ENCODE measurements around the gene OR11A1.
A peak's percentile ranks its signal among the peaks of the same experiment; 100 is the strongest.

Gene OR11A1, protein sequence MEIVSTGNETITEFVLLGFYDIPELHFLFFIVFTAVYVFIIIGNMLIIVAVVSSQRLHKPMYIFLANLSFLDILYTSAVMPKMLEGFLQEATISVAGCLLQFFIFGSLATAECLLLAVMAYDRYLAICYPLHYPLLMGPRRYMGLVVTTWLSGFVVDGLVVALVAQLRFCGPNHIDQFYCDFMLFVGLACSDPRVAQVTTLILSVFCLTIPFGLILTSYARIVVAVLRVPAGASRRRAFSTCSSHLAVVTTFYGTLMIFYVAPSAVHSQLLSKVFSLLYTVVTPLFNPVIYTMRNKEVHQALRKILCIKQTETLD

DNA sequence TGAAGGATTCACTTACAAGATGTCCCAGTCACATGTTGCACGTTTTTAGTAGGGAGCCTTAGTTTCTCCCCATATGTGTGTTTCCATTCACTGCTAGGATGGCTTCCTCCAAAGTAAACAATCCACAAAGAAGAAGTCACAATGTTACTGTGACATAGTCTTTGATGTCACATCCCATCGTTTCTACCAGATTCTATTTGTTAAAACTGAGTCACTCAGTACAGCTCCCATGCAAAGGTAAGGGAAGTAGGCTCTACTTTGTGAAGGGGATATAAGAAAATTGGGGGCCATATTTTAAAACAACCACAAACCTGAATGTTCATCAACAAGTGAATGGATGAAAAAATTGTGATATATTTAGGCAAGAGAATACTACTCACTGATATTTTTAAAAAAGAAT is at the start of gene OR11A1, which contains the start of gene OR2H1:
OR11A1 (minus strand) TSS at position 101 of the 400 bp plus-strand sequence. CDS start 29,430 bp downstream, outside the sequence.
OR2H1 (plus strand) TSS at position 185 of the 400 bp plus-strand sequence. CDS start 4,615 bp downstream, outside the sequence.
- DNase-seq = no peak

DNA sequence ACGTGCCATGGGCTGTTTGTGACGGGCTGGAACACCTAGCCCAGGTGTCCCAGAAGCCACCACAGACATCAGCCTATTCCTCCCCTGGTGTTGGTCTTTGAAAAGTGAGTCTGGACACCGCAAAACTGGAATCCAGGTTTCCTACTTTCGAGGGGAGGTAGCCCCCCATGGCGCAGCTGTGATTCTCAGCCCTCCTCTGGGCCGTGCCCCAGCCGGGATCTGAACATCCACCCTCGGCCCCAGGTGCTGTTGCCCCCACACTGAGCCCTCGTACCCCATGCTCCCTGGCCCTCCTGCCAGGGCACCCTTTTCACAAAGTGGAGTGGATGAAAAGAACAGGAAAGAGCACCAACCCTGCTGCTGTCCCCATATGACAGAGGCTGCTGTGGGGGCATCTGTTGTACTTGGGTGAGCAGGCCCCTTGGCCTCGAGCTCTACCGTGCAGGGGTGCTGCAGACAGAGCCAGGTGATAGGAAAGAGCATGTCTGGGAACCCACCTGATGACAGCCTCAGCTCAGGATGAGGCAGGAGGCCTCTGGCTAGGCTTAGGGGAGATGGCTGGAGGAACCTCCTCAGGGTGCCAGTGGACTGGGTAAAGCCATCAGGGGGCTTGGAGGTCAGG is 49.7 kb upstream of the OR11A1 start:
- DNase-seq = no peak

DNA sequence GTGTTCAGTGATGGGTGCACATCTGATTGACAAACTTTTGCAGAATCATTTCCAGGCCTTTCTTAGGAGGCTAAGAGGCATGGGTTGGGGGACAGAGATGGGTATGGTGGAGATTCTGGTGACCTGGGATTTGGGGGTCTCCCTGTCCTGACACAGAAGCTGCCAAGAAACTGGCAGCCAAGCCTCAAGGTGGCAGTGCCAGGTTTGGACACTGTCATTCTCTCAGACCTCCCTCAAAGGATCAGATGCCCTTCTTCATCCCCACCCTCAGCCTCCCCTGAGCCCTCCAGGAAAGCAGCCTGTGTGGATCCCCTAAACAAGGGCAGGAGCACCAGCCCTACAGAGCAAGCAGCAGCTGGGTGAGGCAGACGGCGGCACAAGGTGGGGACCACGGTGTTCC is 48.9 kb upstream of the OR11A1 start:
- DNase-seq = no peak

DNA sequence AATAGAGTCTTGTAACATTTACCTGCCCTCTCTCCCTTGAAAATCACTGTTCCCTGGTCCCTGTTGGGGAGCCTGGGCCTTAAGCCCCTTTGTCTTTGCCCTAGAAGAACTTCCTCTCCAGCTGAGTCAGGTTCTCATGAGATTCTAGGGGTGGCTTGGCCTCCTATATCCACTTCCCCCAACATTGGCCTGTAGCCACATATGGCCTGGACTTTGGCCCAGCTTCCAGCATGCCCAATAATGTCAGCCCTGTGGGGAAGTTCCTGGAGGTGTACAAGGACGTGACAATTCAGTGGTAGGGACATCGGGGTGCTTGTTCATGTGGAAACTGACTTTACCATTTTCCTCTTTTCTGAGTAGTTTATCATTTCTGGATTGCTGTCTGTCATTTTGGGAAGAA is 48.1 kb upstream of the OR11A1 start:
- DNase-seq = no peak

DNA sequence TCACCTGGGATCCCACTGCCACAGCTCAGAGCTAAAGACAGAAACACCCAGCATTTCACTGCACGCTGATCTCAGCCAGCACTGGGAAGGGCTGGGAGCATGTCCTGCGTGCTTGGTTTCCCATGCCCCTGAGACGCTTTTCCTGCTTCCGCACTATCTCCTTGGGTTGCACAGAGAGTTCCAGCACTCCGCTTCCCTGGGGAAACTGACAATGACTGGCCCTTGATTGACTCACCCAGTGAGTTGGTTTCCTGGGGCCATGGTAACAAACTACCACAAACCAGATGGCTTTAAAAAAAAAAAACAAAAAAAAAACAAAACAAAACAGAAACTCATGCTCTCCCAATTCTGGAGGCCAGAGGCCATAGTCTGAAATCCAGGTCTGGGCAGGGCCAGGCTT is 45.7 kb upstream of the OR11A1 start:
- peak; percentile 11 for DNase-seq

DNA sequence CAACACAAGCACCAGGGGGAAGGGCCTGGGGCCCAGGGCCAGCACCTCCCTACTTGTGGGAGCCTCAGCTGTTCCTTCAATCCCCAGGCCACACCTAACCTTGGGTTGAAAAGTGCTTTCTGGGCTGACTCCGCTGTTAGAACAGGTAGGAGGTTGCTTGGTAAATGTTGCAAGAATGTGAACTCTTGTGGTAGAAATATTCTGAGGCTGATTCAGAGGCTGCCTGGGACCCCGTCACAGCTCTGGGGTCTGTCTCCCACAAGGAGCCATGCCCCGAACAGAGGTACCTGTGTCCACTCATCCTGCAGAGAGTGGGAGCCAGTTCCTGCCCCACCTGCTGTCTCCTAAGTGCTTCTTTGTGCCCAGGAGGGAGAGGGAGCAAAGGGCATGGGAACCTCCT is 45.3 kb upstream of the OR11A1 start:
- no peak for DNase-seq

DNA sequence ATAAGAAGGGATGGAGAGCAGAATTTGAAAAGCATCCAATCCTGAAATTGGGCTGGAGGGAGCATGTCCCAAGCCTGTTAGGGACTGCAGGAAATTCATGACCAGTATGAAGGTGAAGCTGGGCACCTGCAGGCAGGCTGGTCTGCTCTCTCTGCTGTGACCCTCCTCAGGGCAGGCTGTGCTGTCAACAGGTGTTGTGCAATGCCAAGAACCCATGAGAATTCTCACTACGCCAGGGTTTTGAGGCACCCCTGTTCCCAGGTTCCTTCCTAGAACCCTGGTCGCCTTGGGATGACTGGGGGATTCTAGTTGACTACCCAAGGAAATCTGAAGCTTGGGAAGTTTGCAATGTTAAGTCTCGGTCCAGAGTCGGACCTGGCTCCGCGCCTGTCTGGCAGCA is 44.2 kb upstream of the OR11A1 start:
- DNase-seq = no peak

DNA sequence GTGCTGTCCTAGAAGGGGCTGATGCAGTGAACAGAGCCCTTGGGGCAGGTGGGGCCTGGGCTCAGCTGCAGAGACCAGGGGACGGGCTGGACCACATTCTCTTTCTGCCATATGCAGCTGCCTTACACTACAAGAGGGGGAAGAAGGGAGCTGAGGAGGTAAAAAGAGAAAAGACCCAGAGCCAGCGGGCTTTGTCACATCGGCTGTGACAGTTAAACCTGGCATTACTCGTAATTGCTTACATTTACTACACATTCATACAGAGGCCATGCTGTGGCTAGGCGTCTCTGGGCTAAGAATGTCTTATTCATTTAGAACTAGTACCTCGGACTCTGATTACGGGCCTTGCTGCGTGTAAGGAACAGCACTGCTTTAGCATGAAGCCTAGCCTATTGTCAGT is 43.7 kb upstream of the OR11A1 start:
- DNase-seq = no peak

DNA sequence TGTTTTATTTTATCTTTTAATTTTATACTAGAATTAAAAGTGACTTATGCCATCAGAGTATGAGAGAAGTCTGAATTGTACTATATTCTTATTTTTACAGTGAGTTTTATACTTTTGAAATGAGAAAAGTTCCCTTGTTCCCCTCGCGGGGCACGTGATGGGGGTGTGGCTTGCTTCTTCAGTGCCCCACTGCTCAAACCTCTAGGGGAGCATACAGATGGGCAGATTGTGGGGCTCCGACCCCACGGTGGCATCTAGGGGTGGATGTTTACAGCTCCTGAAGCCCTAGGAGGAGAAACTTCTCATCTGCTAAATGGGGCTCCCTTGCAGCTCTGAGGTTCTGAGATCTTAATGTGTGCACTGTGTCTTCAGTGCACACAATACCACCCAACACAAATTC is 42.8 kb upstream of the OR11A1 start:
- DNase-seq = no peak

DNA sequence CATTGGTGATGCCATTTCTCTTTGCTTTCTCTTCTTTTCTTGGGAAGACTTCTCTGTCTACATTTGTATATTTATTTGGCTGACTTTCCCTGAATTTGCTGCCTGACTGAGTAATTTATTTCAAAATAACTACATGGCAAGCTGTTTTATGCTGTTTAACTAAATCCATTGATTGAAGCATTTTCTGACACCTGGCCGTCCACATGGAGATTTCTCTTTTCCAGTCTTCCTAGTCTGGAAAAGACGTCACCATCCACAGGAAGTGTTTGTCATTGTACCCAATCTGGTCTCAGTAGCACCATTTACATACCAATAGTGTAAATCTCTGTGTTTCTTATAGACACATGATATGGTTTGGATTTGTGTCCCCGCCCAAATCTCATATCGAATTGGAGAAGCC is 40.1 kb upstream of the OR11A1 start:
- no peak for DNase-seq

DNA sequence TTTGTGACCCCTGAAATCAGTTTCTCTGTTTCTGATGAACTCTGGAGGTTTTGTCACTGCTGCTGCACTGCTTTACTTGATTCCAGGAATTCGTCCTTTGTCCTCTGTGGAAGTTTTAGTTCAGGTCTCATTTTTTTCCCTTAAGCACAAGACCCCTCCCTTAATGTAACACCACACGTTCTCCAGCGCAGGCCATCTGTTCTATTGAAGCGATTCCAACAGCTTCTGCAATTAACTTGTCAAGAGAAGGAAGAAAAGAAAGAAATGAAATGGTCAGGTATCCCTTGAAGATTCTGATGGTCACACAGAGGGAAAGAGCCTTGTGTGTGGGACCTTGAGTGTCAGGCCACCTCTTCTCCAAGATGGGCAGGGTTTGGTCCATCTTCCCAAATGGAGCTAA is 38.7 kb upstream of the OR11A1 start:
- DNase-seq = no peak

DNA sequence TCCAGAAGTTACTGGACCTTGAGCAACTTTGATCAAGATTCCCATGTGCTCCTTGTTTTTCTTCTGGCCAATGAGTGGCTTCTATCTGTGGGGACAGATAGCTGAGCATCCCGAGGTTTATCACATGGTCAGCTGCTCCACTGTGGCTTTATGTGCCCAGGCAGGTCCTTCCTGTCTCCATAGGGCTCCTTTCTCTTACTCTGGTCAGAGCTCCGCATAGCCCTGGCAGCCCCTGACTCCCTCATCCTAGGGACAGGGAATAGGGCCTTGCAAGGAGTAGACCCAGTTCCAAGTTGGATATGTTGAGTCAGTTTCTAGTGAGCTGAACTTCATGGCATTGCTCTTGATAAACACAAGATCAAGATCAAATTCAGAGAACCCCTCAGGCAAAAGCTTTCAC is 37.3 kb upstream of the OR11A1 start:
- DNase-seq = no peak

DNA sequence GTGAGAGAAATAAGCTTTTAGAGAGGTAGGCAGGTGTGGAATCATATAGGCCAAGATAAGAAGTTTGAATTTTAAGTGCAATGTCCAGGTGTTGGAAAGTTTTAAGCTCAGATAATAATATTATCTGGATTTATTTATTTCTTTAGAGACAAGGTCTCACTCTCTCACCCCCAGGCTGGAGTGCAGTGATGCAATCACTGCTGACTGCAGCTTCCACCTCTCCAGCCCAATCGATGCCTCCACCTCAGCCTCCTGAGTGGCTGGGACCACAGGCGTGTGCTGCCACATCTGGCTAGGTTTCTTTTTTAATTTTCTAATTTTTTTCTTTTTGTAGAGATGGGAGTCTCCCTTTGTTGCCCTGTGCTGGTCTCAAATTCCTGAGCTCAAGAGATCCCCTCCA is 36.4 kb upstream of the OR11A1 start:
- no peak for DNase-seq

DNA sequence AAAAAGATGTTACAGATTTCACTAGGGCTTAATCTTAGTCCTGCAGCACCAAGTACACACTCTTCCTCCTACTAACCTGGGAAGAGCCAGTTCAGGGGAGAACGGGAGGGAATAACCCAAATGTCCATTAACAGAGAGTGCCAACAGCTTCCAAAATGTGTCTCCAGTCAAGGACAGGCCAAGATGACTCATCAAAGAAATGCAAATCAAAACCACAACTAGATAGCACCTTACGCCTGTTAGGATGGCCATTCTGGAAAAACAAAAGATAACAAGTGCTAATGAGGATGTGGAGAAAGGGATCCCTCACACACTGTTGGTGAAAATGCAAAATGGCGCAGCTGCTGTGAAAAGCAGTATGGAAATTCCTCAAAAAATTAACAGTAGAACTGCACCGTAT is 34.7 kb upstream of the OR11A1 start:
- DNase-seq = no peak

DNA sequence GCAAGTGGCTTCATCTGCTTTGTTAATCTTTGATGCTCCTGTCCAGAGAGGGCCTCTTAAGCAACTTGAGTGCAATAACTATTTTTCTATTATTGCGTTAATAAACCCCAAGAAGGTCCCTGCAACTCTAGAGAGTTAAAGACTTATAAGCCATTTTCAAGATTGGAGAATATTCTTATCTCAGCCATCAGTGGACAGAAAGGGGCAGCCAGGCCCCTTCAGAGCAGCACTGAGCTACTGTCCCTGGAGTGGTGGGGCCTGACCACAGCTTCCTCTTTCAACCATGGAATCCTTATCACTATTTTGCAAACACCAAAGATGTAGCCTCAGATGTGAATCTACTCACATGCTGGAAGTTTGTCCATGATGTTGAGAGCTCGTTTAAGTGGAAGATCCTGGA is 33.7 kb upstream of the OR11A1 start:
- no peak for DNase-seq

DNA sequence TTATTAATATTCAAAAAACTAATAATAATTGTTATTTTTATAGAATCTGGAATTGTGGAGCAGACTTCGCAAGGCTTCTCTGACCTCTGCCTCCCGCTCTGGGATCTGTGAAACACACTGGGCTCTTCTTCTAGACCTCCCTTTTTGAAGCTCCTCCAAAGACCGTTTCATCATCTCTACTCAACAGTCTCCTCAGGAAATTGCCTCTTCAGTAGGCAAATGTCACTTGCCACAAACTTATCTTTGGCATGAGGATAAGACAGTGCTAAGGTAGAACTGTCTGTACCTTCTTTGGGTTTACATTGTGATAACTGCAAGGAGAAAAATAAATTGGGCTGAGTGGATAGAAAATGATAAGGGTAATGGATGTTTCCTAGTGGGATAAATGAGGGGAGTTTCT is 33.2 kb upstream of the OR11A1 start:
- no peak for DNase-seq

DNA sequence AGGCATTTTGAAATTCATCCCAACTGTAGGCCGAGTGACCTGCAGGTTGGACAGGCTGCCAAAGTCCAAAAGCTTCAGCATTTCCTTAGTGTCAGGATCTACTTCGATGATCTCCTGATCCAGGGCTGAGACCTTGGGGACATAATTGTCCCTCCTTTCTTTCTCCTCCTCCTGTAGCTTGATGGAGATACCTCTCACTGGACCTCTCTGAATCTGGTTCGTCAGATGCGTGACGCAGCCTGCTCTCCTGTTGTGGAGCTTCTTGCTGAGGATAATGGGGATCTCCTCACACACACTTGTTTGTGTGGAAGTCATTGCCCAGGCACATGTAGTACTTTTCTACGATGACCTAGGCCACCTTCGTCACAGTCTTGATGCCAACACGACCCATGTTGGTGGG is 32.4 kb upstream of the OR11A1 start:
- DNase-seq = no peak

DNA sequence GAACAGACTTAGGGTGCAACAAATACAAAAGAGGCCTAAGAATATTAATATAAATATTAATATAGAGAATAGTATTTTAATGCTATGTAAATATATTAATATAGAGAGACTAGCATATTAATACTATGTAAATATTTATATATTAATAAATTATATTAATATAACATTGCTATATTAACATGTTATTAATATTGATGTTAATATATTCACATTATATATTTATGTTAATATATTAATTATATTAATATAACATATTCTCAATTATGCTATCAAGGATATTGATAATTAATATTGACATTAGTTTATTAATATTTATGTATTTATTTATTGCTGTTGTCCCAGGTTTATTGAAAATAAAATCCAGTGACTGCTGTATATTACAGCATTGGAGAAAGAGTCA is 32.0 kb upstream of the OR11A1 start:
- DNase-seq = no peak

DNA sequence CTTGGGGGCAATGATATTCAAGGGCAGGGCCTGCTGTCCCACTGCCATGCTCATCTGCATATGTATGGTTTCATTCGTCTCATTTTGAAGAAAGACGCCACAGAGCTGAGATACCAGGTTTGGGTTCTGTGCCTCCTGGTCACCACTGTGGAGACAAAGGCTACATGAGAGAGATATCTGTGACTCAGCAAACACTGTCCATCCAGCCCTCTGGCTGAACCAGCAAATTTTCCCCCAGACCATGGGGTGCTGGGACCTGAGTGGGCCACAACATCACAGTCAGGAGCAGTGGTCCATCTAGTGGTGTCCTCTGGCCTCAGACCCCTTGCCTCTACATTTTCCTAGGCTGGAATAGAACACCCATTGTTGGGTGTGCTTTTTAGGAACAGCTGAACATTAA is 30.8 kb upstream of the OR11A1 start, which contains the start of gene MAS1L:
MAS1L (minus strand) TSS at position 297 of the 400 bp plus-strand sequence; CDS start at position 243, 54 bp downstream.
- no peak for DNase-seq

DNA sequence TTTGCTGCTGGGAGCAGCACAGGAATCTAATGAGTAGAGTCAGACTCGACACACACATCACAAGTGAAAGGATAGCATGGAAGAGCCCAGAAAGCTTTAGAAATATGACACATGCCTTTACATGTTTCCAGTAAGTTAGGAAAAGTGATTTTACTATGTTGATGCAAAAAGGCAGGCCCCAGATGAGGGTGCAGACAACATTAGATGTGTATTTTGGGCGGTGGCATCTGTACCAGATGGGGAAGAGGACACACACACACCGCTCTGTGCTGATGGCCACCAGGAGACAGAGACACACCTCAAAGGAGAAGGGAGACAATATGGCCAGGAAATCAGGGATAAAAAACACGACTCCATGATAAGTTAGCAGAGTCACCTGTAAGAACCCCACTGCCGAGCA is 30.3 kb upstream of the OR11A1 start:
- DNase-seq = no peak

DNA sequence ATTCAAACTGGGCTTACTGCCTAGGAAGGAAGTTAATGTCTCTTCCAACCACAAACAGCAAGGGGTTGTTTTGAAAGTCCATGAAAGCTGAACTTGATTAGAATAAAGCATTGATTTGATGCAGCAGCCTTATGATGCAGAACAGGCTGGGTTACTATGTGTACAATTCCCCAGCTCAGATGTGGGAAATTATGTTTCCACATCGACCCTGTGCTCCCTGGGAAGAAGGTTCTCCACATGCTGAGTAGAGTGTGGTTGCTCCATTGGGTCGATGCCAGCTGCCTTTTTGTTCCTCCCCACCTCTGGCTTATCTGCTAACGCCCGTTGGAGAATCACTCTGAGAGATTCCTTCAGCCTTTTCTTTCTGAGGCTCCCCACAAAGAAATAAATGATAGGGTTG is 29.7 kb upstream of the OR11A1 start:
- DNase-seq = no peak

DNA sequence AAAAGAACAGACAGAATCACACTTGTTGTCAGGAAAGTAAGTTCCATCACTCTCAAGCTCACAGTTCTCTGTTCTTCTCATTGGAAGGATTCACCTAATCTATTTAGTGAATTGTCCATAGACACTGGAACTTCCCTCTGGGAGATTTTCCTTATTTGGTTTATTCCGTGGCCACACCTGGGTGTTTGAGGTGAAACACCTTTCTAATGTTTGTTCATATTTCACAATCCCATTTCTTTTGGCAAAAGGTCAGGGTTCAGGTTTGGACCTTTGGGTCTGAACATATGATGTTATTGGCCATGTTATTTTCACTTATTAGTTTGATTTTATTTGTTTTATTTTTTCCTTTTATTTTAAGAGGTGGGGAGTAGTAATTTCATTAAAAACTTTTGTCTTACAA is 26.9 kb upstream of the OR11A1 start:
- no peak for DNase-seq

DNA sequence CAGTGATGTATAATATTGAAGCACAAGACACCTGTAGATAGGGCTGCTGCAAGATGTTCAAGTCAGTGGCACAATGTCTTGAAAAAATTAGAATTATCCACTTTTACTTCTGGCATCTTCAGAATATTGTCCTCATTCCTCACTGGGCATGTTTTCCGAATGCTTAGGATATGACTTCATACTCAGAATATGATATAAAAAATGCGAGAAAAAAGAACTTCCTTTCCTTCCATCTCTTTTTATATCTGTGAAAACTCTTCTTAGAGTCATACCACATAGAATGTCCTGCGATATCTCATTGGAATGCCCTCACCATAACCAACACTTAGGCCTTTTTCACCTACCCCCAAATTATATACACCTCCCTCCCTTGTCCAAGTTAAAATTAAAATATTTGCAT is 26.3 kb upstream of the OR11A1 start:
- no peak for DNase-seq

DNA sequence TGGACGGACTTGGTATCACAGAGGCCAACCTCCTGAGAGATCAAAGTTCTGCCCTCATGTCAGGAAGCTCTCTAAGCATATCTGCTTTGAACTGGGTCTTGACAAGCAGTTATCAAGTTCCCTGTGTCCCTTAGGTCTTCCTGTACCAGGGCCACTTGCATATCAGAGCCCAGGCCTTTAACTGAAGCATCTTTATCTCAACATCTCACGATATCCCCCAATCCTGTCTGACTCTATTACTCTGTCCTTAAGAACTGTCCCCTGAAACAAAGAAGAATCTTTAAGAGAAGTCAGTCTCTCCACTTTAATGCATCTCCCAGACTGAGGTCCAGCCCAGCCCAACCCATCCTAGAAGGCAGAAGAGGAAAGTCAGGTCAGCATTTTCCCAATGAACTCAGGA is 22.7 kb upstream of the OR11A1 start:
- DNase-seq = no peak

DNA sequence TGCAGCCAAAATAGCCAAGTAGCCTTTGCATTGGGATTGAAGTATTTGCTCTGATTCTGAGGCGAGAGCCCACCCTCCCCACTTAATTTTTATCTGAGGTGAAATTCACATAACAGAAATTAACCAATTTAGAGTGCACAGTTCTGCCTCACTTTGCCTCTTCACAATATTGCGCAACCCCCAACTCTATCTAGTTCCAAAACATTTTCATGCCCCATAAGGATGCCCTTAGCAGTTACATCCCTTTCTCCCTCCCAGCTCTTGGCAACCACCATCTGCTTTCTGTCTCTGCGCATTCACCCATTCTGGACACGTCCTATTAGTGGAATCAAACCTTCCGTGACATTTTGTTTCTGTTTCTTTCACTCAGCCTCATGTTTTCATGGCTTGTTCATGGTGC is 21.9 kb upstream of the OR11A1 start:
- DNase-seq = no peak
